ENCODE measurements around the gene PARD6G.
"Not testable (repeated sequence)": the region's sequence is repeated elsewhere in the genome, so short reads cannot be mapped to it uniquely, and the experiment has no call there.

PARD6G gene

GRCh38 chr18:80241919-80242777, 5.2 kb downstream of the PARD6G start:
- no peak for DNase-seq

GRCh38 chr18:80239830-80240229, 7.5 kb downstream of the PARD6G start:
- DNase-seq, result no peak

- no peak for DNase-seq
Measured at GRCh38 chr18:80238651-80239260, 8.6 kb downstream of the PARD6G start.

GRCh38 chr18:80237519-80237918, 9.8 kb downstream of the PARD6G start:
- DNase-seq, result not testable (repeated sequence)

GRCh38 chr18:80234398-80234797, 12.9 kb downstream of the PARD6G start:
- no peak for DNase-seq

GRCh38 chr18:80233899-80234298, 13.4 kb downstream of the PARD6G start:
- DNase-seq, result no peak

- no peak for DNase-seq
Measured at GRCh38 chr18:80233201-80233835, 14.0 kb downstream of the PARD6G start.

- DNase-seq, result no peak
Measured at GRCh38 chr18:80232710-80233109, 14.6 kb downstream of the PARD6G start.

- DNase-seq, result no peak
Measured at GRCh38 chr18:80232030-80232429, 15.3 kb downstream of the PARD6G start.

GRCh38 chr18:80231616-80232015, 15.7 kb downstream of the PARD6G start:
- no peak for DNase-seq

GRCh38 chr18:80231151-80231550, 16.2 kb downstream of the PARD6G start:
- DNase-seq, result no peak

GRCh38 chr18:80229766-80230745, 17.3 kb downstream of the PARD6G start:
- DNase-seq, result no peak

- DNase-seq, result no peak
Measured at GRCh38 chr18:80229363-80229762, 18.0 kb downstream of the PARD6G start.

- DNase-seq, result no peak
Measured at GRCh38 chr18:80228051-80228848, 19.1 kb downstream of the PARD6G start.

GRCh38 chr18:80227472-80227871, 19.8 kb downstream of the PARD6G start:
- DNase-seq, result no peak

- no peak for DNase-seq
Measured at GRCh38 chr18:80225685-80226084, 21.6 kb downstream of the PARD6G start.

GRCh38 chr18:80223581-80224148, 23.6 kb downstream of the PARD6G start:
- DNase-seq, result no peak

- not testable (repeated sequence) for DNase-seq
Measured at GRCh38 chr18:80219488-80219887, 27.8 kb downstream of the PARD6G start.

- DNase-seq, result no peak
Measured at GRCh38 chr18:80218341-80219227, 28.7 kb downstream of the PARD6G start.

GRCh38 chr18:80213182-80213581, 34.1 kb downstream of the PARD6G start:
- no peak for DNase-seq

Measured in NCI-H510A (cell line).